HG02970 (cell line): ENCODE results near the gene IFNA7.
"Not testable (repeated sequence)": the region's sequence is repeated elsewhere in the genome, so short reads cannot be mapped to it uniquely, and the experiment has no call there.

Experiments used
- ATAC-seq: cut with Tn5 transposase; IDR thresholded peaks from one replicate; pipeline ENCODE4 v1.9.1; 2021; ENCODE audit warnings: mild to moderate bottlenecking, moderate library complexity, moderate number of reproducible peaks; ENCODE audit not compliant: unreplicated experiment, low FRiP score

The IFNA7 gene

GRCh38 chr9:21202105-21202504 is at the start of gene IFNA7:
IFNA7 (minus strand) TSS chr9:21202205; CDS start chr9:21202165, 40 bp downstream.
- not testable (repeated sequence) for ATAC-seq

GRCh38 chr9:21251638-21252037 is 49.6 kb upstream of the IFNA7 start:
- no peak for ATAC-seq

- ATAC-seq = no peak
These were observed 49.2 kb upstream of the IFNA7 start for GRCh38 chr9:21251190-21251589.

- no peak for ATAC-seq
These were observed 42.8 kb upstream of the IFNA7 start for GRCh38 chr9:21244836-21245235.

GRCh38 chr9:21239911-21240310 is 37.9 kb upstream of the IFNA7 start, which contains the start of gene IFNA14:
IFNA14 (minus strand) TSS chr9:21240005; CDS start chr9:21239935, 70 bp downstream.
- no peak for ATAC-seq

DNA sequence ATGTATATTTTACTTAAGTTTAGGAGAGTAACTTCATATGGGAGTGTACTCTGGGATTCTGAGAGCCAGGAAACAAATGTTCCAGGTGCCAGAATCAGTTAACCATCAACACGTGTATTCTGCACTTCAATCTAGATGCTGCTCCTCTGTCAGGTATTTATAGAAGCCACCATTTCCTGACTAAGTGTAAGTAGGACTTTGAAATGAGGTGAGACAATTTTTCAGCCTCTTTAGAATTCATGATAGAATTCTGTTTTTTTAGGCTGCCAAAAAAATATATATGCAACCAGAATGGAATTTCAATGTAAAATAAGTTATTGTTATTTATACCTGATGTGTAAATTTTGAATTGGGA is 34.3 kb upstream of the IFNA7 start:
- not testable (repeated sequence) for ATAC-seq

- peak; percentile 76 for ATAC-seq
These were observed 33.7 kb upstream of the IFNA7 start for GRCh38 chr9:21235468-21236359.

- ATAC-seq = no peak
These were observed 32.2 kb upstream of the IFNA7 start for GRCh38 chr9:21234153-21234687.

DNA sequence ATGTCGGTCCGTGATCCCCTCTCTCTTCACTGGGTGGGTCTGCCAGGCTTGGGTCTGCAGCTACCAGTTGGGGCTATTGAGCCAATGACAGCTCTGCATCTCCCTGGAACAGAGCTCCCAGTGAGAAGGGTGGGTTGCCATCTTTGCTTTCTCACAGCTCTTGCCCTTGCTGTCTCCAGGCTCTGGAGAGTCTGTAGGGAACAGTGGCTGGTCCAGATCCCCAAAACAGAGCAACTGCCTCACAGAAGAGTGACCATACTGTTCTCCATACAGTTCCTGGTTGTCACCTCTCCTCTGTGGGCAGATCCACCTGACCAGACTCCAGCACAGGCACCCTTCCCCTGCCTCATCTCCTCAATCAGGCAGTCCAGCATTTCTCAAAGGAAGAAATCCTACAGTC is 31.3 kb upstream of the IFNA7 start:
- ATAC-seq = no peak

DNA sequence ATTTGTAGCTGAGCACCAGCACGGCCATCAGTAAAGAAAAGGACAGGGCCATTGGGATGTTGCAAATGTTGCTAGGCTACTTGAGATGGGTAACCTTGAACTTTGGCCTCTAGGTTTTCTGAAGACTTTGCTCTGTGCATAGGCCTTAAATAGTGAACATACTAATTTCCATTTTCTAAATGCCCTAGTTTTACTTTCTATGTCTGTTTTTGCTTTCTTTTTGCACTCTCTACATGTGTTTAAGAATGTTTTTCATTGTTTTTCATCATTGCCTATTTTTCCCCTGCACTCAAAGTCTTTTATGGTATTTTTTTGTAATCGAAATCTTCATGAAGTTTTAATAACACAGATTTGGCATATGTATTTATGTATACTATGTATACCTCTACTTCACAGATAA is 26.1 kb upstream of the IFNA7 start, which contains the start of gene IFNA17:
TSS of gene IFNA17 (minus strand) at position 101 of the 400 bp plus-strand sequence. CDS start at position 52, 49 bp downstream.
- no peak for ATAC-seq

DNA sequence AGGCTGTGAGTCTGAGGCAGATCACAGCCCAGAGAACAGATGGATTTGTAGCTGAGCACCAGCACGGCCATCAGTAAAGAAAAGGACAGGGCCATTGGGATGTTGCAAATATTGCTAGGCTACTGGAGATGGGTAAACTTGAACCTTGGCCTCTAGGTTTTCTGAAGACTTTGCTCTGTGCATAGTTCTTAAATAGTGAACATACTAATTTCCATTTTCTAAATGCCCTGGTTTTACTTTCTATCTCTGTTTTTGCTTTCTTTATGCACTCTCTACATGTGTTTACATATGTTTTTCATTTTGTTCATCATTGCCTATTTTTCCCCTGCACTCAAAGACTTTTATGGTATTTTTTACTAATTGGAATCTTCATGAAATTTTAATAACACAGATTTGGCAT is 15.2 kb upstream of the IFNA7 start, which contains the start of gene IFNA16:
TSS of gene IFNA16 (minus strand) at position 101 of the 400 bp plus-strand sequence. CDS start at position 95, 6 bp downstream.
- ATAC-seq = not testable (repeated sequence)

DNA sequence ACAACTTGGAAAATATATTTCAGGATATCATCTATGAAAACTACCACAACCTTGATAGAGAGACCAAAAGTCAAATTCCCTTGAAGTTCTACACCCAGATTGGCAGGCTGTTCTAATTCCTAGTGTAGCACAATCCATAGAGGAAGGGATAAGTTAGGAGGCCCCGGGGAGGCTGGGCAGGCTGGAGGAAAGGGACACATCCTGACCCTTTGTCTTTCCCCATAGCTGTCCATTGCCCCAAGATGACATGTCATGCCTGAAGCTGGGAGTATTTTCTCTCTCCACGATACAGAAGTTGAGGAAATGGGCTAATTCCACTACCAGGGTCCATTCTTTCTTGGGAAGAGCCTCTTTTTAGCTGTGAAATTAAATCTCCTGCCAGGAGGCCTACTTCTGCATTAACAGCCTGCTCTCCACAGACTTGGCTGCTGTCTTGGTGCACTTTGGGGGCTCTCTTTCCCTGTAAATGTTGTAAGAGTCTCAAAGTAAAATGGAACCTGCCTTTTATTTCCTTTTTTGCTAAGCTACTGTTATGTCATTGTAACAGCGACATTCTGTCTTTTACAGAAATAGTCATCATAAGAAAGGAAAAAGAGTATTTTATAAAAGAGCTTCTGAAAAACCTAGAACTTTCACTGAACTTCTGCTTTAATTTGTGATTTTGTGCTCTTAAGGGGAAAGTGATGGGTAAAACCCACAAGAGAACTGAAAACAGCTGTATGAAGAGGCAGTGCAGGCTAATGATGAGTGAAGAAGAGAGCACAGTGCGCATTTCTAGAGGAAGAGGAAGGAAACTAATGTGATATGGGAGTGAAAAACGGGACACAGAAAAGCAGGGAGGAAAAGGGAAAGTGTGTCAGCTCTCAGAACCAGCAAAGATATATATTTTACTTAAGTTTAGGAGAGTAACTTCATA is 11.7 kb upstream of the IFNA7 start:
- not testable (repeated sequence) for ATAC-seq

DNA sequence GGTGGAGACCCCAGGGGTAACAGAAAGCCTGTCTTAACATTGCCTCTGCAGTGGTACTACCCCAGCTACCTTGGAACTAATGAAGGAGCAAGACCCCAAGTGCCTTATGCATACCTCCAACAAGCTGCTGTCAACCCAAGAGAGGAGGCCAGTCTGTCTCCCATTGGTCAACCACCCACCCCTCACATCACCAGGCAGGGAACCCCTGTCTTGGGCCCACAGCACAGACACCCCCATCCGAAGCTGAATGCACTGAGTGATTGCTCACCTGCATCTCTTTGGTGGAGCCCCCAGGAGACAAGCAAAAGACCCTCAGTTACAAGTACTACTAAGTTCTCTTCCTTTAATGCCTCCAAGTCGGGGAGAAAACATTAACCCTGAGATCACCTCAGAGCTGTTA is 10.2 kb upstream of the IFNA7 start:
- not testable (repeated sequence) for ATAC-seq

GRCh38 chr9:21210782-21211181 is 8.8 kb upstream of the IFNA7 start:
- not testable (repeated sequence) for ATAC-seq

- ATAC-seq = no peak
These were observed 8.3 kb upstream of the IFNA7 start for GRCh38 chr9:21210311-21210710.

GRCh38 chr9:21207043-21207442 is 5.0 kb upstream of the IFNA7 start, which contains the start of gene IFNA10:
IFNA10 (minus strand) TSS chr9:21207143; CDS start chr9:21207097, 46 bp downstream.
- ATAC-seq = not testable (repeated sequence)

GRCh38 chr9:21205204-21205603 is 3.2 kb upstream of the IFNA7 start:
- no peak for ATAC-seq

GRCh38 chr9:21194867-21195776 is 6.9 kb downstream of the IFNA7 start:
- peak; percentile 77 for ATAC-seq

DNA sequence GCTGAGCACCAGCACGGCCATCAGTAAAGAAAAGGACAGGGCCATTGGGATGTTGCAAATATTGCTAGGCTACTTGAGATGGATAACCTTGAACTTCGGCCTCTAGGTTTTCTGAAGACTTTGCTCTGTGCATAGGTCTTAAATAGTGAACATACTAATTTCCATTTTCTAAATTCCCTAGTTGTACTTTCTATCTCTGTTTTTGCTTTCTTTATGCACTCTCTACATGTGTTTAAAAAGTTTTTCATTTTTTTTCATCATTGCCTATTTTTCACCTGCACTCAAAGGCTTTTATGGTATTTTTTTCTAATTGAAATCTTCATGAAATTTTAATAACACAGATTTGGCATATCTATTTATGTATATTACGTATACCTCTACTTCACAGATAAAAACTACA is 14.5 kb downstream of the IFNA7 start, which contains the start of gene IFNA4:
TSS of gene IFNA4 (minus strand) at position 101 of the 400 bp plus-strand sequence. CDS start at position 45, 56 bp downstream.
- ATAC-seq = not testable (repeated sequence)
